NCI-H1105 (cell line): ENCODE data around the gene CACNA1A.
"Not testable (repeated sequence)": the region's sequence is repeated elsewhere in the genome, so short reads cannot be mapped to it uniquely, and the experiment has no call there.

Experiments used
- DNase-seq: peaks from one replicate; lab custom pipeline; 2025; lab: John Stamatoyannopoulos, UW

Gene CACNA1A

GRCh38 chr19:13427273-13428051, 78.8 kb downstream of the CACNA1A start:
- no peak for DNase-seq

DNA sequence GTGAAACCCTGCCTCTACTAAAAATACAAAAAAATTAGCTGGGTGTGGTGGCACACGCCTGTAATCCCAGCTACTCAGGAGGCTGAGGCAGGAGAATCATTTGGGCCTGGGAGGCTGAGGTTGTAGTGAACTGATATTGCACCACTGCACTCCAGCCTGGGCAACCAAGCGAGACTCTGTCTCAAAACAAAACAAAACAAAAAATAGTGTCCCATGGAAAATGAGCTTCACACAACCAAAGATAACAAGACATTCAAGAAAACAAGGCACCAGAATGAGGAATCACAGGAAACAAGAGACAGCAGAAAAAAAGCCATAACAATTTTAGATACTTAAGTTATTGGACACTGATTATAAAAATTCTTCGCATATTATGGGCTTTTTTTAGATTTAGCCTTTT, 80.4 kb downstream of the CACNA1A start:
- DNase-seq, result not testable (repeated sequence)

GRCh38 chr19:13425151-13425550, 81.1 kb downstream of the CACNA1A start:
- DNase-seq, result no peak

GRCh38 chr19:13420780-13421179, 85.5 kb downstream of the CACNA1A start:
- no peak for DNase-seq

- no peak for DNase-seq
Observed at GRCh38 chr19:13417054-13417453, 89.2 kb downstream of the CACNA1A start.

DNA sequence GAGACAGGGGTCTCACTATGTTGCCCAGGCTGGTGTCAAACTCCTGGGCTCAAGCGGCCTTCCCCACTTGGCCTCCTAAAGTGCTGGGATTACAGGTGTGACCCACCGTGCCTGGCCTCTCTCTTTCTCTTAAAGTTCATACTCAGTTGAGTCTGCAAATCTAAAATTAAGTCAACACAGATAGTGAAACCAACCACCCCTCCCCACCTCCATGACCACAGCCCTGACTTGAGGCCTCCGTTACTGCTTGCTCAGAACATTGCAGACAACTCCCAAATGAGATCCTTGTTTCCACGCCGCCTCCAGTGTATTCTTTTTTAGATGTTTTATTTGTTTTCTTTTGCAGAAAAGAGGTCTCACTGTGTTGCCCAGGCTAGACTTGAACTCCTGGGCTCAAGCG, 94.4 kb downstream of the CACNA1A start:
- DNase-seq, result no peak

- DNase-seq, result no peak
Observed at GRCh38 chr19:13410946-13411345, 95.3 kb downstream of the CACNA1A start.

DNA sequence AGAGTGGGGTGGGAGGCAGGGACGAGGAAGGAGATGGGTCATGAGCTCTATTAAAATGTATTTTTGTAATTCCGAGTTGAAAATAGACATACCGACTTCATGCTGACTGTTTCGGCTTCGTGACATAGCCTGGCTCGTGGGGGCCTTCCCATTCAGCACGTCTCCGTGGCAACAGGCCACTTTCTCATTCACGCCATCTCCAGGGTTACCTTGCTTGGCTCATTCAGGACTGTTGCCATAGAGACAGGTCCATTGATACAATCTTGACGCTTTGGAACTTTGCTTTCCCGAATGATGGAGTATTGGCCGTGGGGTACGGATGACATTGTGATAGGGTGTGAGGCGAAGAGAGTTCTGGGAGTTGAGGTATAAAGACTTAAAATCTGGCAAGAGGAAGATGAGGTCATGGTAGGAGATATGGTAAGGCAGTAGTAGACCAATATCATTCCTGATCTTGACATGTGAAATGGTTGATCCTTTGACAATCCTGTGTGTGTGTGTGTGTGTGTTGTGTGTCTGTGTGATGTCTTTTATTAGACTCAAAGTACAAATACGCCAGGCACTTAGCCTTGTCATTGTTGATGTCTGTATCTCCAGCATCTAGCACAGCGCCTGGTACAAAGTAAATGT, 97.3 kb downstream of the CACNA1A start:
- no peak for DNase-seq

GRCh38 chr19:13404236-13404635, 102.0 kb downstream of the CACNA1A start:
- DNase-seq, result no peak

GRCh38 chr19:13401388-13401787, 104.9 kb downstream of the CACNA1A start:
- DNase-seq, result no peak

- no peak for DNase-seq
Observed at GRCh38 chr19:13400296-13400695, 106.0 kb downstream of the CACNA1A start.

DNA sequence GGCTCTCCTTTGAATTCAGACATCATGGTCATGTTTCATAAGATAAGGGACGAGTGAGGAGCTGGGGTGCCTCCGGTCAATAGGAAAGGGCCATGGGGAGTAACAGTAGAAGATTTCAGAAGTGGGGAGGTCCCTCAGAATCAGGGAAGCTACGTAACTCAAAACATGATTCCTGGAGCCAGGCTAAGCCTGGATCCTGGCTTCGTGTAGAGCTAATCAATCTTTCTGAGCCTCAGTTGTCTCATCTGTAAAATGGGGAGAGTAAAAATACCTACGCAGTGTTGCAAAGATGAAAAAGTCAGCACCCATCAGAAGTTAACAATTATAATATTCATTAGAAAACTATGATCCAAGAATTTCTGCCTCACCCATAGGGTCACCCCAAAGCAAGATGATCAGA, 106.5 kb downstream of the CACNA1A start:
- no peak for DNase-seq

- DNase-seq, result no peak
Observed at GRCh38 chr19:13398780-13399726, 107.2 kb downstream of the CACNA1A start.

DNA sequence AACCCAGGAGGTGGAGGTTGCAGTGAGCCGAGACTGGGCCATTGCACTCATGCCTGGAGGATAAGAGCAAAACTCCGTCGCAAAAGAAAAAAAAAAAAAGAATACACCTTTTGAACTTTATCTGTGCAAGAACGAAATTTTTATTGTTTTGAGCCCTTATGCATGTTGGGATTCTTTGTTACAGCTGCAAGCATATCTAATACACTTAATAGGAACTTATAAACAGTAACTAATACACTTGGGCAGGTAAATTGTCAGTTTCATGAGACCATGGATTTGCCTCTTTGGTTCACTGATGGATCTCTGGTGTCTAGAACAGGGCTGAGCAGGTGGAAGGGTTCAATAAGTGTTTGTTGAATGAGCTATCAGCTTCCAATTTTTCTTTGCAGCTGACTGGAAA, 108.1 kb downstream of the CACNA1A start:
- DNase-seq, result no peak

GRCh38 chr19:13396250-13397080, 109.8 kb downstream of the CACNA1A start:
- DNase-seq, result no peak

DNA sequence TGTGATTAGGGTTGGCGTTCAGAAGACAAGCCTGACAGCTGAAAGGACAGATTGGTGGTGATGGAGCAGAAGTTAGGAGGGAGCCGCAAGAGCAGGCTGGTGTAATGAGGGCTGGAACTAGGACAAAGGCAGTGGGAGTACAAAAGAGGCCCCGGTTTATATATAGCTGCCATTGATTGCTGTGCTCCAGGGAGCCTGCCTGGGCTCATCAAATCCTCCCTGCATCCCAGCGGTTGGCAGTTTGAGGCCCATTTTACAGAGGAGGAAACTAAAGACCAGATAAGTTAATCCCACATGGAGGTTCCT, 123.7 kb downstream of the CACNA1A start:
- no peak for DNase-seq

DNA sequence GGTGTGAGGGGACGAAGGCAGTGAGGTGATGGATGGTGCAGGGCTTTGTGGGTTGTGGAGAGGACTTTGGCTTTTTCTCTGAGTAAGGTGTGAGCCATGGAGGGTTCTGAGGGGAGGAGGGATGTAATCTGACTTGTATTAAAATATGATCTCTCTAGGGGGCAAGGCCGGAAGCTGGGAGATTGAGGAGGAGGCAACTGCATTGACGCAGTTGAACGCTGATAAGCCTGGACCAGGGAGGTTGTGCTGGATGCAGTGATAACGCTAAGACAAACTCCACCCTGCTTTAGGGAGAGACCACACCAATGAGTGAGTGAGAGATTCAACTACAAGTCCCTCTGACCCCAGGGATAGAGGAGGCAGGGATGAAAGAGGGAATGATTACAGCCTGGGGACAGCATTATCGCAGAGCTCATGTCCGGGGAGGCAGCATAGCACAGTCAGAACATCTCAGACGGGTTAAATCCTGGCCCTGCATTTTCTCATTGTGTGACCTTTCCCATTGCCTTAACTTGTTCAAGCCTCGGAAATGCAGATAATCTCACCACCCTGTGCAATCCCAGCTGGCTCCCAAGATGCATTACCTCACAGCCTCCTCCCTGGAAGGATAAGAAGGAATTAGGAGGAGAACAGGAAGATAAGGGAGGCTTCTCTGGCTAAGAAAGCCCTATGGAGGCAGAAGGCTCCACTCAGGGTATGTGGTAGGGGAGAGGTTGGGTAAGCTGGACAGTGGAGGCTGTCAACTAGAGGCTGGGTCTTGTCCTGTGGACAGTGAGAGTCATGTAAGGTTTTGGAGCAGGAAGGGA, 124.2 kb downstream of the CACNA1A start:
- DNase-seq, result no peak

- DNase-seq, result no peak
Observed at GRCh38 chr19:13376537-13376936, 129.7 kb downstream of the CACNA1A start.

DNA sequence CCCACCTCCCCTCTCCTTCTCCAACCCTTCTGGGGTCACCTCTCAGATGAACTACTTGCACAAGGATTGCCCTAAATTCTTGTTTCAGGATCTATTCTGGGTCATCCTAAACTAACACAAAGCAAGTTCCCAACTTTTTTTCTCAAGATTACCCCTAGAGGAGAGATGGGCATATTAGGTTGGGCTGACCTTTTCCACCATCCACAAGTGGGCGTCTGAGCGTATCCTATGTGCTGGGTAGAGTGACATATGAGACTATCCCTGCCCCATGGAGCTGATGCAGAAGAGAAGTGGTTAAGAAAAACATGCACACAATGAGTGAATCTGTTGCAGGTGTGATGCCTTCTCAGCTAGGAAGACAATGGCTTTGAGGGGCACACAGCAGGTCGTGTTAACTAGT, 132.7 kb downstream of the CACNA1A start:
- DNase-seq, result no peak

DNA sequence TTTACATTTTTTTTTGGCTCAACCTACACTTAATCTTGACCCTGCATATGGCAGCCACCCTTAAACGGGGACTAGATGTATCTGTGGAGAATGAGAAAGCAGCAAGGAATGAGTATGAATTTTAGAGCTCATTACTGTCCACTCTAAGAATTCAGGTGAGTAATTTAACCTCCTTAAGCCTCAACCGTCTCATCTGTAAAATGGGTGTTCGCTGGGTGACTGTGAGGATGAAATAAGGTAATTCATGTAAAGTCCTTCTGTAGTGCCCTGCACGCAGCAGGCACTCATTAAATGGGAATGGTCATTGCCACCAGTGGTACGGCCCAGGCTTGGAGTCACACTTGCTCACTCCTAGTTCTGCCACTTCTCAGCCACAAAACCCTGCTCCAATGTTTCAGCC, 135.3 kb downstream of the CACNA1A start:
- no peak for DNase-seq

DNA sequence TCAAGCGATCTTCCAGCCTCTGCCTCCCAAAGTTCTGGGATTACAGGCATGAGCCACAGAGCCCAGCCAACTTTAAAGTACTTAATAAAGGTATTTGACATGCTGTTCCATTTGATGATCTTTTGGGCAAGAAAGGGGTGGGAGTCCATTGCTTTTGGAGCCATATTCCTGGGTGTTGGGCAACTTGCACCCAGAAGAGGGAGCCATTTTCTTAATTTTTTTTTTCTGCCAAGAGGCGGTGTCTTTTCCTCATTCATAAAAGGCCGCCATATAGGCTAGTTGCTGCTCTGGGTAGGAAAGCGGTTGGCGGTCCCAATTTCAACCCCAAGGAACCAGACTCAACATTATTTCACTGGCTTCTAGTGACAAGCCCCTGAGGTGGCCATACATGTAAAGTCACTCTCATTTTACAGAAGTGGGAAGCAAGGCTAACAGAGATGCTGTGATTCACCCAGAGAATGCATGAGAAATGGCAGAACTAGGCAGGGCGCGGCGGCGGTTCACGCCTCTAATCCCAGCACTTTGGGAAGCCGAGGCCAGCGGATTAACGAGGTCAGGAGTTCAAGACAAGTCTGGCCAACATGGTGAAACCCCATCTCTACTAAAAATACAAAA, 139.6 kb downstream of the CACNA1A start:
- no peak for DNase-seq
